Activated naive CD8-positive, alpha-beta T cell treated with anti-CD3 and anti-CD28 coated beads for 36 hours (primary cell): ENCODE measurements around the gene KNTC1. TPM values are rescaled to one million over a fixed set of nuclear protein-coding genes. Genes with fewer than 3 reads are reported as not detected.
"Not testable (repeated sequence)": the region's sequence is repeated elsewhere in the genome, so short reads cannot be mapped to it uniquely, and the experiment has no call there.

Experiments used
- DNase-seq: peaks from one replicate; pipeline ENCODE4 v3.0.0; 2021
- H3K27ac Mint-ChIP-seq: one replicate; pipeline ENCODE4 v1.8.0; 2022; ENCODE audit warnings: mild to moderate bottlenecking, moderate library complexity, mixed read lengths
- H3K27me3 Mint-ChIP-seq: one replicate; pipeline ENCODE4 v1.8.0; 2022; ENCODE audit warnings: mild to moderate bottlenecking, mixed read lengths
- H3K36me3 Mint-ChIP-seq: one replicate; pipeline ENCODE4 v1.8.0; 2021; ENCODE audit warnings: mild to moderate bottlenecking, mixed read lengths
- H3K4me1 Mint-ChIP-seq: one replicate; pipeline ENCODE4 v1.8.0; 2021; ENCODE audit warnings: mixed read lengths
- H3K4me3 Mint-ChIP-seq: one replicate; pipeline ENCODE4 v1.8.0; 2022; ENCODE audit warnings: mild to moderate bottlenecking, moderate library complexity, mixed read lengths
- H3K9me3 Mint-ChIP-seq: one replicate; pipeline ENCODE4 v1.8.0; 2022; ENCODE audit warnings: mixed read lengths
- total RNA-seq, 2 experiments: library from RNA; stranded (reverse); gene quantifications; one replicate each; pipeline ENCODE4 v1.2.3, GENCODE V29; 2021

The KNTC1 gene
- total RNA-seq, 2 experiments from 2014 or later, result 85.9 to 89.9 TPM

DNA sequence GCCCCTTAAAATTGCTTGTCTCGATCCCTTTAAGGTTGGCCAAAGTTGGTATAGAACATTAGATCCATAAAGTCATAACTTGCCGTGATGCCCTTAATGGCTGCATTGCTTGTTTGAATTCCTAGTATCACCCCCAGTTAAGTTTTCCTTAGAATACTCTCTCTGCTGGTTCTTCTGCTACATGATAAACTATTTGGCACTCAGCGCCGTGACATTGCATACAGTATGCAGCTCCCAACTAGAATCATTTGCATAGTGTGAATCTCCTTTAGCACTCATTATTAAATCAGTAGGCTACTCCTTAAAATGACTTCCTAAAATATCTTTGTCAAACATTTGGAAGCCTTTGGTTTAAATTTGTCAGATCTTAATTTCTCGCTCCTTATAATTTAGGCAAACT, 42.2 kb downstream of the KNTC1 start:
- H3K27me3 Mint-ChIP-seq, result no peaks in the 10 kb centered on the region
- H3K4me3 Mint-ChIP-seq, result no peak overlapping the region
- H3K27ac Mint-ChIP-seq, result no peak overlapping the region
- no peaks in the 10 kb centered on the region for H3K9me3 Mint-ChIP-seq
- peaks cover 16% of the 10 kb centered on the region for H3K36me3 Mint-ChIP-seq
- no peak for DNase-seq
- no peaks in the 10 kb centered on the region for H3K4me1 Mint-ChIP-seq

DNA sequence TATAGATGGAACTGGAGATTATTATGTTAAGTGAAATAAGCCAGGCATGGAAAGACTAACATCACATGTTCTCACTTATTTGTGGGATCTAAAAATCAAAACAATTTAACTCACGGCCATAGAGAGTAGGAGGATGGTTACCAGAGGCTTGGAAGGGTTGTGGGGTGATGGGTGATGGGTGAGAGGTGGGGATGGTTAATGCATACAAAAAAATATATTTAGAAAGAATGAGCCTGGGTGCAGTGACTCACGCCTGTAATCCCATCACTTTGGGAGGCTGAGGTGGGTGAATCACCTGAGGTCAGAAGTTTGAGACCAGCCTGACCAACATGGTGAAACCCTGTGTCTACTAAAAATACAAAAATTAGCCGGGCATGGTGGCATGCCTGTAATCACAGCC, 43.0 kb downstream of the KNTC1 start:
- H3K27ac Mint-ChIP-seq, H3K4me1 Mint-ChIP-seq, H3K4me3 Mint-ChIP-seq, H3K9me3 Mint-ChIP-seq, H3K27me3 Mint-ChIP-seq, DNase-seq: not testable (repeated sequence)
- H3K36me3 Mint-ChIP-seq, result peaks cover 16% of the 10 kb centered on the region

GRCh38 chr12:122571821-122572220, 44.8 kb downstream of the KNTC1 start:
- Mint-ChIP-seq H3K27me3 (no peaks in the 10 kb centered on the region), H3K27ac (no peak overlapping the region), H3K4me1 (no peaks in the 10 kb centered on the region), H3K4me3 (no peak overlapping the region), H3K9me3 (no peaks in the 10 kb centered on the region), H3K36me3 (peaks cover 24% of the 10 kb centered on the region)
- no peak for DNase-seq

DNA sequence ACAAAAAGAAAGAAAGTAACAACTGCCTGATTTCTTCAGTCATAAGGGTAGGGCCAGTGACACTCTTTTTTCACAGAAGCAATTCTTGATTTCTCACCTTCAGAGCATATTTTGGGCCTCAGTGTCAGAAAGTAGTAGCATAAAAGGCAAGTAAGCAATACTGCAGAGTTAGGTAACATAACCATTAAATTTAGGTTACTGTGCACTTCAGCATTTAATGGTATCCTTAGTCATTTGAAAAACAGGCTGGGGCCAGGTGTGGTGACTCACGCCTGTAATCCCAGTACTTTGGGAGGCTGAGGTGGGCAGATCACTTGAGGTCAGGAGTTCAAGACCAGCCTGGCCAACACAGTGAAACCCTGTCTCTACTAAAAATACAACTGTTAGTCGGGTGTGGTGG, 56.2 kb downstream of the KNTC1 start:
- H3K27me3 Mint-ChIP-seq, H3K9me3 Mint-ChIP-seq, DNase-seq, H3K4me3 Mint-ChIP-seq, H3K27ac Mint-ChIP-seq, H3K4me1 Mint-ChIP-seq: not testable (repeated sequence)
- H3K36me3 Mint-ChIP-seq, result peaks cover 27% of the 10 kb centered on the region

DNA sequence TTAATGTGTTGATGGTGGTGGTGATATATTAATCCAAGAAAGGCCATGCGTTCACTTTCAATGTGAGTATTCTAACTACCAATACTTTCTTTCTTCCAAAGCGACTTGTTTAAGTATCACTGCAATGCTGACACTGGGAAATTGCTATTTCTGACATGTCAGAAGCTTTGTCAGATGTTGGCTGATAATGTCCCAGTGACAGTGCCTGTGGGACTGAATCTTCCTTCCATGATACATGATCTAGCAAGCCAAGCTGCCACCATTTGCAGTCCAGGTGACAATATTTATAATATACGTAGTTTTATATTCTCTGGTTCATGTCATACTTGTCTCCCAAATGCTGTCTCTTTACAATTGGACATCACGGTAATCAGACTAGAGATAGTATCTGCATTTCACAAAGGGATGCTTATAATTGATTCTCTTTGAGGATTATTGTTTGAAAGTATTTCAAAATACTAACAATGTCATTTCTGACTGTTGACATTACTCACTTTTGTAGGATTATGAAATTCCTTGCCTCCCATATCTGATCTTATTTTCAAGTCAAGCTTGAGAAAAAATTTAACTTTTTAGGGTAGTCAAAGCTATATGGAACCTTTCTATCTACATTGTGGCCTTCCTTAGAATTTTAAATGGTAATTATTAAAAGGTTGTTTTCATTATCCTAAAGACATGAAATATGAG, 57.3 kb downstream of the KNTC1 start:
- Mint-ChIP-seq H3K36me3 (peaks cover 28% of the 10 kb centered on the region), H3K27ac (no peak overlapping the region), H3K4me1 (no peaks in the 10 kb centered on the region), H3K4me3 (no peak overlapping the region), H3K27me3 (no peaks in the 10 kb centered on the region), H3K9me3 (no peaks in the 10 kb centered on the region)
- DNase-seq, result no peak

GRCh38 chr12:122590990-122591389, 63.9 kb downstream of the KNTC1 start:
- Mint-ChIP-seq H3K27ac (no peak overlapping the region), H3K4me1 (no peaks in the 10 kb centered on the region), H3K9me3 (no peaks in the 10 kb centered on the region), H3K36me3 (peaks cover 20% of the 10 kb centered on the region), H3K4me3 (no peak overlapping the region), H3K27me3 (no peaks in the 10 kb centered on the region)
- no peak for DNase-seq

- H3K36me3 Mint-ChIP-seq, result peaks cover 22% of the 10 kb centered on the region
- not testable (repeated sequence) for DNase-seq, H3K27me3 Mint-ChIP-seq, H3K4me3 Mint-ChIP-seq, H3K27ac Mint-ChIP-seq, H3K4me1 Mint-ChIP-seq, H3K9me3 Mint-ChIP-seq
Measured at GRCh38 chr12:122591966-122592365, 64.9 kb downstream of the KNTC1 start.

GRCh38 chr12:122592543-122592942, 65.5 kb downstream of the KNTC1 start:
- not testable (repeated sequence) for H3K27me3 Mint-ChIP-seq, H3K4me1 Mint-ChIP-seq, H3K27ac Mint-ChIP-seq, DNase-seq, H3K4me3 Mint-ChIP-seq, H3K9me3 Mint-ChIP-seq
- H3K36me3 Mint-ChIP-seq, result peaks cover 22% of the 10 kb centered on the region

DNA sequence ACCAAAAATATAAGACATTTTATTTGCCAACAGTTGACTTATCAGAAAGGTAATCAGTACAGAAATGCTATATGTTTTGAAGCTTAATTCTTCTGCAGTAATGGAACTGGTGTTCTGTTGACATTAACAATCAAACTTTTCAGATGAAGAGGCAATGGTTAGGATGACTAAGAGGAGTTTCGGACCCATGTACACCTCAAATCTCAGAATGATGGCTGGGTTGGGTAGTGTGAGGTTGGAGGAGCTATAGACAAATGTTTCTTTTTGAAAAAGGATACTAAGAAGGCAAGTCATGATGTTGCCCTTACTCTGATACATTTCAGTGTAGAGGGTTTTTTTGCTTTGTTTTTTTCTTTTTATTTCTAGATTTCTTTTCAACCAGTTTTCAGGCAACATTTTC, 66.9 kb downstream of the KNTC1 start:
- Mint-ChIP-seq H3K27me3 (no peaks in the 10 kb centered on the region), H3K36me3 (peaks cover 26% of the 10 kb centered on the region), H3K27ac (no peak overlapping the region), H3K4me3 (no peak overlapping the region), H3K4me1 (no peaks in the 10 kb centered on the region), H3K9me3 (no peaks in the 10 kb centered on the region)
- DNase-seq, result no peak

DNA sequence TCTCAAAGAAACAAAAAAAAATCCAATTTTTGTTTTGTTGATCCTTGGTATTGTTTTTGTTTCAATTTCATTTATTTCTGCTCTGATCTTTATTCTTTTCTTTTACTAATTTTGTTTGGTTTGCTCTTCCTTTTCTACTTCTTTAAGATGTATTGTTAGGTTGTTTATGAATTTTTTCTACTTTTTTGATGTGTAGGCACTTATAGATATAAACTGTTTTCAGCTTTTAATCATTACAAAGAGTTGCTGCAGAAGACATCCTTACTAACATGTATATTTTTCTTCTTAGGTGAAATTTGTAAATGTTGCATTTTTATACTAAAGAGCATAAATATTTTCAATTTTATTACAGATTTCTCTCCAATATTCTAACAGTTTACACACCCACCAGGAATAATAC, 69.8 kb downstream of the KNTC1 start:
- Mint-ChIP-seq H3K27me3 (no peaks in the 10 kb centered on the region), H3K4me3 (no peak overlapping the region), H3K9me3 (no peaks in the 10 kb centered on the region), H3K36me3 (peaks cover 25% of the 10 kb centered on the region), H3K27ac (no peak overlapping the region), H3K4me1 (no peaks in the 10 kb centered on the region)
- DNase-seq, result no peak

DNA sequence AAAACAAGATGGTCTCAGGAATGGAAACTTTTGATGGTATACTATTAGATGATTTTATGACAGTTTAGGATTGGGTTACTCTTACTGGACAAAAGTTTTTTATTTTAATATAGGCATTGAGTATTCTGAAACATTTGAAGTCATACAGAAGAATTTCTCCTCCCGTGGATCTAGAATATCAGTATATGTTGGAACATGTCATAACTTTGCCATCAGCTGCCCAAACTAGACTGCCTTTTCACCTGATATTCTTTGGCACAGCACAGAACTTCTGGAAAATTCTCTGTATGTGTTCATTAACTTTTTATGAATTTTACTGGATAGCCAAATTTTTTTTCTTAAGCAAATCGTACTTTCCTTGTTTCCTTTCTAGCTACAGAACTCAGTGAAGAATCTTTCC, 75.4 kb downstream of the KNTC1 start:
- Mint-ChIP-seq H3K4me3 (no peak overlapping the region), H3K27ac (no peak overlapping the region), H3K4me1 (no peaks in the 10 kb centered on the region), H3K36me3 (peaks cover 31% of the 10 kb centered on the region), H3K9me3 (no peaks in the 10 kb centered on the region), H3K27me3 (no peaks in the 10 kb centered on the region)
- DNase-seq, result no peak

- H3K4me1 Mint-ChIP-seq, result no peaks in the 10 kb centered on the region
- no peak overlapping the region for H3K27ac Mint-ChIP-seq
- no peak overlapping the region for H3K4me3 Mint-ChIP-seq
- peaks cover 23% of the 10 kb centered on the region for H3K36me3 Mint-ChIP-seq
- H3K27me3 Mint-ChIP-seq, result no peaks in the 10 kb centered on the region
- no peaks in the 10 kb centered on the region for H3K9me3 Mint-ChIP-seq
- DNase-seq, result no peak
Measured at GRCh38 chr12:122604993-122605392, 77.9 kb downstream of the KNTC1 start.

GRCh38 chr12:122609732-122610131, 82.7 kb downstream of the KNTC1 start:
- H3K36me3 Mint-ChIP-seq, result peaks cover 24% of the 10 kb centered on the region
- H3K4me1 Mint-ChIP-seq, result no peaks in the 10 kb centered on the region
- no peak for DNase-seq
- no peak overlapping the region for H3K4me3 Mint-ChIP-seq
- no peaks in the 10 kb centered on the region for H3K9me3 Mint-ChIP-seq
- no peak overlapping the region for H3K27ac Mint-ChIP-seq
- no peaks in the 10 kb centered on the region for H3K27me3 Mint-ChIP-seq

DNA sequence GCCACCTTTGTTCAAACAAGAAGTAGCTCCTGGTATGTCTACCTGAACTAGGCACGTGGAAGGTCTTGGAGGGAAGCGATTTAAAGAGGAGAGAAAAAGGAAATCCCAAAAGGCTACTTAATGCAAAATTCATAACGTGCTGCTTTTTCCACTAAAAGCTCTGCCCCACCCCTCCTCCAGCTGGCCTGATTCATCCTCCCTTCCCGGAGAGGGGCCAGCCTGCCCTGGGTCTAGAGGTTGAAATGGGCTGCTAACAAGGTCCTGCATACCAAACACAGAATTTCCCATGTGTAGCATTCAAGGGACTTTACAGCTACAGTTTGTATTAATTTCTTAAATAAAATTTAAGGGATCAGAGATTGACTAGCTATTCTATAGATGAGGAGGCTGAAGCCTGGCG, 83.2 kb downstream of the KNTC1 start:
- Mint-ChIP-seq H3K4me1 (no peaks in the 10 kb centered on the region), H3K27ac (no peak overlapping the region), H3K36me3 (peaks cover 22% of the 10 kb centered on the region), H3K9me3 (no peaks in the 10 kb centered on the region), H3K4me3 (no peak overlapping the region), H3K27me3 (no peaks in the 10 kb centered on the region)
- DNase-seq, result no peak

DNA sequence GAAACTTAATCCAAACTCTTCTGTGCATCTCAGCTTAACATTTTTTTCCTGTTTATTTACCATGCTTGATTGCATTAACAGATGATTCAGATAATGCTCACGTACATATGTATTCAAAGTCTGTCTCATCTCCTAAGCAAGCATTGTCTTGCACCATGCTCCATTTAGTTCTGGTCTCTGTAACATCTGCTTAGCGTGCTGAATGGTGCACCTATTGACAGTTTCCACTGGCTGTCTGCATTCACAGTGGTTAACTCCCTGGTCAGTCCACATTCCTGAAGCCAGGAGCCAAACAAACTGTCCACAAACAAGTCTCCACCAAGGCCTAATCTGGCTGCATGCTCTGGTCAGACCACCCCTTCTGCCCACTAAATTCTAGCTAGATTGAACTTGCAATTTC, 83.9 kb downstream of the KNTC1 start:
- Mint-ChIP-seq H3K27me3 (no peaks in the 10 kb centered on the region), H3K9me3 (no peaks in the 10 kb centered on the region), H3K27ac (no peak overlapping the region), H3K36me3 (peaks cover 22% of the 10 kb centered on the region), H3K4me3 (no peak overlapping the region), H3K4me1 (no peaks in the 10 kb centered on the region)
- DNase-seq, result no peak

GRCh38 chr12:122614839-122615238, 87.8 kb downstream of the KNTC1 start:
- Mint-ChIP-seq H3K36me3 (peaks cover 33% of the 10 kb centered on the region), H3K9me3 (no peaks in the 10 kb centered on the region), H3K4me3 (no peak overlapping the region), H3K4me1 (no peaks in the 10 kb centered on the region), H3K27me3 (no peaks in the 10 kb centered on the region), H3K27ac (no peak overlapping the region)
- DNase-seq, result no peak
